GM12801 (cell line): ENCODE data around the gene CNOT1.

Experiments
- CTCF ChIP-seq: IDR thresholded peaks from one replicate; pipeline ENCODE4 v1.5.1; 2011; ENCODE audit warnings: control low read depth; ENCODE audit not compliant: insufficient read length; ENCODE audit errors: extremely low read depth

Gene CNOT1

GRCh38 chr16:58629733-58630640 lies at the start of gene CNOT1:
CNOT1 (minus strand) TSS chr16:58629826; CDS start chr16:58599337, 30,489 bp downstream.
- TF ChIP-seq CTCF: no peak

- TF ChIP-seq CTCF: no peak
These were observed 49.1 kb upstream of the CNOT1 start for GRCh38 chr16:58678716-58679115.

- no peak for TF ChIP-seq CTCF
These were observed 48.6 kb upstream of the CNOT1 start for GRCh38 chr16:58678269-58678668.

- TF ChIP-seq CTCF: no peak
These were observed 41.4 kb upstream of the CNOT1 start for GRCh38 chr16:58670946-58671583.

GRCh38 chr16:58670177-58670576 lies 40.6 kb upstream of the CNOT1 start:
- no peak for TF ChIP-seq CTCF

- TF ChIP-seq CTCF: no peak
These were observed 35.6 kb upstream of the CNOT1 start for GRCh38 chr16:58665200-58665599.

GRCh38 chr16:58661199-58661830 lies 31.7 kb upstream of the CNOT1 start:
- TF ChIP-seq CTCF: no peak
